GM13976 (cell line): ENCODE results near the gene MINK1.
A peak's percentile ranks its signal among the peaks of the same experiment; 100 is the strongest.
"Not testable (repeated sequence)": the region's sequence is repeated elsewhere in the genome, so short reads cannot be mapped to it uniquely, and the experiment has no call there.

Experiments
- DNase-seq: peaks from one replicate; pipeline ENCODE4 v3.0.0; 2012; ENCODE audit warnings: low spot score
- CTCF ChIP-seq: IDR thresholded peaks from 2 replicates; pipeline ENCODE4 v1.5.1; 2012; ENCODE audit warnings: borderline replicate concordance, mild to moderate bottlenecking; ENCODE audit not compliant: insufficient read depth; ENCODE audit errors: extremely low read depth, missing control alignments, control extremely low read depth
- in situ Hi-C: fragments of 300-500 bp; cut with MboI; formaldehyde crosslinking; loops from one replicate; pipeline ENCODE4 v1.12.0; 2022; ENCODE audit warnings: low sequenced_read_pairs, mixed read lengths, inconsistent platforms; ENCODE audit not compliant: unreplicated experiment

The MINK1 gene

DNA sequence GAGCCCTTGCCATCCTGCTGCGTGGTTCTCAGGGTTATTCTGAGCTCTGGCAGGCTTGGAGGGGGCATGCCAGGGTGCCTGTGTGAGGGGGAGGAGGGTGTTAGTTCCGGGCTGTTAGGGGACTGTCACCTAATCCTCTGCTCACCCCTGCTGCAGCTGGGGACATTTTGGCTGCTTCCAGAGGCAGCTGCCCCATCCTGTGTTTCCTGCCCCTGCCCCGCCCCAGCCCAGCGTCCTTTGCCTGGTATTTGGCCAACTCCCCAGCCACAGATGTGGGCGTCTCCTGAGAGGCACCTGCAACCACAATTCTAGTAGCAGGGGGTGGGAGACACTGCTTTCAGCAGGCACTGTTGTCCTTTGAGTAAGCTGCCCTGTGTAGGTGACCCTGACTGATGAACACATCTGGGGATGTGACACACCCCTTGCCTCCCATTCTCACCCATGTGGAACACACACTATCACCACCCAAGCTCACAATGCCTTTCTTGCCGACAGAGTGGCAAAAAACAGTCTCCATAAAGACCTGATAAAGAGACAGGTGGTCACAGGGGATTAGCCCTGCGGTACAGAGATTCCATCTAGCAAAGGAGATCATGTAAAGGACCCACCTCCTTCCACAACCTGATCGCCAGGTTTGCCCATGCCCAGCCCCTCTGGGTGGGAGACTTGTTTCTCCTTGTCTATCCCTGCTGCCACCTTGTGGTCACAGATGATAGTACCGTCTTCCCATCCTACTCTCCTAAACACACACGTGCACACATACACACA lies 70.1 kb downstream of the MINK1 start, which contains the start of gene CHRNE:
CHRNE (minus strand) TSS at position 48 of the 768 bp plus-strand sequence; CDS start at position 13, 35 bp downstream.
- in situ Hi-C loops, result no loop called here
- peak; percentile 69 for DNase-seq
- peak; percentile 34 for TF ChIP-seq CTCF

GRCh38 chr17:4906642-4907041 lies 73.5 kb downstream of the MINK1 start:
- DNase-seq, in situ Hi-C loops: not testable (repeated sequence)

GRCh38 chr17:4908301-4908700 lies 75.2 kb downstream of the MINK1 start:
- TF ChIP-seq CTCF, result no peak
- DNase-seq, result no peak
- in situ Hi-C loops, result no loop called here

DNA sequence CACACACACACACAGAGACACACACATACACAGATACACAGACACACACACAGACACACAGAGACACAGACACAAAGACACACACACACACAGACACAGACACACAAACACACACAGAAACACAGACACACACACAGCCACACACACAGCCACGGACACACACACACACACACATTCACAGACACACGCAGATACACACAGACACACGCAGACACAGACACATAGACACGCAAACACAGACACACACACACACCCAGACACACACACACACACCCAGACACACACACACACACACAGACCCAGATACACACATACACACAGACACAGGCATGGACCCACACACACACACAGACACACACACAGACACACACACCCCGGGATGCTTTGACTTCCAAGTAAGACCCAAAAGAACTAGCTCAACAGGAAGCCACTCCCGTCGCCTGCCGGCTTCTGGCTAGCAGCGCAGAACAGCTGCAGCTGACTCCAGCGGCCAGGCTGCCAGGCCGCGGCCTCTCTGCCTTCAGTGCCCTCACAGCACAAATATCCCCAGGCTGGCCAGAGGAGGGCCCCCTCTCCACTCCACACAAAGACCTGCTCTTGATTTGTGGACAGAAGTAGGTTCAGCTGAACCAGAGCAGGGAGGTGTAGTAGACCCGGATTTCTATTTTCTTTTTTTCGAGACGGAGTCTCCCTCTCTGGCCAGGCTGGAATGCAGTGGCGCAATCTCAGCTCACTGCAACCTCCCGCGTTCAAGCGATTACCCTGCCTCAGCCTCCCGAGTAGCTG lies 75.8 kb downstream of the MINK1 start:
- peak; percentile 90 for DNase-seq
- TF ChIP-seq CTCF, result peak; percentile 72
- in situ Hi-C loops, result no loop called here

DNA sequence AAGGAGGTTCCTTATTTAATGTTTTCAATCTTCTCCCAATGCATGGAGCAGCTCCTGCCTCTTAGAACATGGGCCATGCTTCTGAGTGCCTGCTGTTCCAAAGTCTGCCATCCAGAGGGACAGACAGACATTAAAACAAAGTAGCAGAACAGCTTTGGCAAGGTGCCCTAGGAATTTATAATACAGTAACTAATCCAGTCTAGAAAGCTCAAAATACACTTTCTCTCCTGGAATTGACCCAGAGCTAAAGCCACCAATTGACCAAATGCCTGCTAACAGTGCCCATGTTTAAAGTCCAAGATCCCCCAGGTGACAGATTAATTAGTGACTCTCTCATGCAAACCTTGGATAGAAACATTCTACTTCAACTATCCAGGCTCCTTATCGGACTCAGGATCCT lies 80.9 kb downstream of the MINK1 start:
- no peak for TF ChIP-seq CTCF
- in situ Hi-C loops, result no loop called here
- DNase-seq, result no peak

DNA sequence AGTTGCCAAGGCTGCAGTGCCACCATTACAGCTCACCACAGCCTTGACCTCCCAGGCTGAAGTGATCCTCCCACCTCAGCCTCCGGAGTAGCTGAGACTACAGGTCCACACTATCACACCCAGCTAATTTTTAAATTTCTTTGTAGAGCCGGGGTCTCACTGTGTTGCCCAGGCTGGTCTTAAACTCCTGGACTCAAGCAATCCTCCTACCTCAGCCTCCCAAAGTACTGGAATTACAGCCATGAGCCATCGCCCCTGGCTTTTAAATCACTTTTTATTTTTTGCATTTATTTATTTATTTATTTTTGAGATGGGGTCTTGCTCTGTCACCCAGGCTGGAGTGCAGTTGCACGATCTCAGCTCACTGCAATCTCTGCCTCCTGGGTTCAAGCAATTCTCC lies 81.4 kb downstream of the MINK1 start:
- DNase-seq, in situ Hi-C loops: not testable (repeated sequence)

GRCh38 chr17:4919511-4920047 lies 86.4 kb downstream of the MINK1 start:
- DNase-seq, result no peak
- no peak for TF ChIP-seq CTCF
- in situ Hi-C loops, result no loop called here
